ENCODE results near the gene PCGF1. TPM values are rescaled to one million over a fixed set of nuclear protein-coding genes. Genes with fewer than 3 reads are reported as not detected.

Gene PCGF1
- total and polyA plus RNA-seq, 2 of the 13 experiments (the other 11 are each of a cell fraction or from before 2014, with no cell fraction given) = 20.4 to 22.6 TPM

GRCh38 chr2:74502720-74503505, 4.6 kb downstream of the PCGF1 start (continued):
- TF ChIP-seq SNAPC4 (CRISPR knock-in tag; IDR thresholded peaks at IDR 0.05) = no peak
- TF ChIP-seq POLR2AphosphoS5 (IDR thresholded peaks at IDR 0.05; ENCODE audit: low read depth, low read length) = no peak
- TF ChIP-seq BCLAF1 (IDR thresholded peaks at IDR 0.05) = no peak
- no peak for TF ChIP-seq NR2F1 (CRISPR knock-in tag; IDR thresholded peaks at IDR 0.05)
- peak; percentile 21 for TF ChIP-seq NCOA2 (CRISPR knock-in tag; IDR thresholded peaks at IDR 0.05)
- TF ChIP-seq CREB3 (CRISPR knock-in tag; IDR thresholded peaks at IDR 0.05) = no peak
- no peak for TF ChIP-seq ZNF83 (CRISPR knock-in tag; IDR thresholded peaks at IDR 0.05; ENCODE audit: borderline replicate concordance)
- TF ChIP-seq ZNF720 (CRISPR knock-in tag; IDR thresholded peaks at IDR 0.05) = no peak
- peak; percentile 57; the same call in 1 of the 2 replicates for TF ChIP-seq CBFB (CRISPR knock-in tag; IDR thresholded peaks at IDR 0.05)
- peak; percentile 11 for TF ChIP-seq ZNF713 (CRISPR knock-in tag; IDR thresholded peaks at IDR 0.05)
- TF ChIP-seq ZNF703 (CRISPR knock-in tag; IDR thresholded peaks at IDR 0.05; ENCODE audit: borderline replicate concordance) = no peak
- TF ChIP-seq PLRG1 (conservative IDR thresholded peaks at IDR 0.05) = no peak
- peak; percentile 28 for TF ChIP-seq IKZF4 (CRISPR knock-in tag; IDR thresholded peaks at IDR 0.05; ENCODE audit: borderline replicate concordance, low read depth, not compliant biosample characterization)
- peak; percentile 35; the same call in 1 of the 2 replicates for TF ChIP-seq SOX13 (IDR thresholded peaks at IDR 0.05)
- peak in 1 of 2 experiments; percentile 3; a peak in 1 of 4 replicates for TF ChIP-seq SOX13 (CRISPR knock-in tag; conservative IDR thresholded peaks at IDR 0.05 in 1 of 2, IDR thresholded peaks at IDR 0.05 in 1 of 2)
- TF ChIP-seq THAP8 (CRISPR knock-in tag; IDR thresholded peaks at IDR 0.05; ENCODE audit: borderline replicate concordance) = peak; percentile 91; the same call in 1 of the 2 replicates
- TF ChIP-seq ZSCAN21 (CRISPR knock-in tag; IDR thresholded peaks at IDR 0.05; ENCODE audit: borderline replicate concordance) = no peak; the same call in 1 of the 2 replicates
- 0 out of 2 replicates have a peak, but pooled peaks have one; percentile 46 for TF ChIP-seq ZSCAN29 (CRISPR knock-in tag; conservative IDR thresholded peaks at IDR 0.05)
- TF ChIP-seq MED13 (CRISPR knock-in tag; IDR thresholded peaks at IDR 0.05) = no peak
